Astrocyte (in vitro differentiated cells and primary cell): ENCODE measurements around the gene MAN1C1. TPM values are rescaled to one million over a fixed set of nuclear protein-coding genes. Genes with fewer than 3 reads are reported as not detected.

Experiments used
- DNase-seq: peaks from one replicate; pipeline ENCODE4 v3.0.0-alpha.2; 2010; ENCODE audit warnings: low read depth
- FAIRE-seq: peaks from 2 replicates; lab custom pipeline; 2011; peaks lifted over from hg19 to GRCh38; lab: Jason Lieb, UNC
- H2AFZ ChIP-seq: 2 replicates; pipeline ENCODE4 v1.6.0; 2012; ENCODE audit warnings: low read depth, low read length, inconsistent platforms
- H3K27ac ChIP-seq: 2 replicates; pipeline ENCODE4 v1.5.1; 2011; ENCODE audit warnings: low read depth, low read length, inconsistent platforms
- H3K27me3 ChIP-seq: 2 replicates; pipeline ENCODE4 v1.6.0; 2011; ENCODE audit warnings: low read length, inconsistent platforms; ENCODE audit not compliant: insufficient read depth
- H3K36me3 ChIP-seq: 2 replicates; pipeline ENCODE4 v1.5.1; 2011; ENCODE audit warnings: low read length, inconsistent platforms; ENCODE audit not compliant: insufficient read depth
- H3K4me1 ChIP-seq: 2 replicates; pipeline ENCODE4 v1.5.1; 2011; ENCODE audit warnings: low read length, inconsistent platforms; ENCODE audit not compliant: insufficient read depth
- H3K4me2 ChIP-seq: 2 replicates; pipeline ENCODE4 v1.6.0; 2012; ENCODE audit warnings: low read length, inconsistent platforms
- H3K4me3 ChIP-seq: 2 replicates; pipeline ENCODE4 v1.5.1; 2011; ENCODE audit warnings: low read depth, mild to moderate bottlenecking, low read length, inconsistent platforms; ENCODE audit not compliant: insufficient read depth
- H3K79me2 ChIP-seq: 2 replicates; pipeline ENCODE4 v1.6.0; 2012; ENCODE audit warnings: mild to moderate bottlenecking, low read length, inconsistent platforms; ENCODE audit not compliant: insufficient read depth
- H3K9ac ChIP-seq: 2 replicates; pipeline ENCODE4 v1.6.0; 2012; ENCODE audit warnings: mild to moderate bottlenecking, low read length, inconsistent platforms
- H3K9me3 ChIP-seq: 2 replicates; pipeline ENCODE4 v1.5.1; 2012; ENCODE audit warnings: low read depth, mild to moderate bottlenecking, low read length, inconsistent platforms; ENCODE audit not compliant: insufficient read depth
- H4K20me1 ChIP-seq: 2 replicates; pipeline ENCODE4 v1.6.0; 2012; ENCODE audit warnings: low read length, inconsistent platforms; ENCODE audit not compliant: insufficient read depth
- H3K27ac Mint-ChIP-seq: one replicate; pipeline ENCODE4 v1.8.0; 2021; ENCODE audit warnings: mild to moderate bottlenecking, mixed read lengths; ENCODE audit not compliant: unreplicated experiment
- H3K27me3 Mint-ChIP-seq: one replicate; pipeline ENCODE4 v1.8.0; 2021; ENCODE audit warnings: low read depth, mixed read lengths; ENCODE audit not compliant: unreplicated experiment
- H3K36me3 Mint-ChIP-seq: one replicate; pipeline ENCODE4 v1.8.0; 2021; ENCODE audit warnings: low read depth, mixed read lengths; ENCODE audit not compliant: unreplicated experiment
- H3K4me1 Mint-ChIP-seq: one replicate; pipeline ENCODE4 v1.8.0; 2021; ENCODE audit warnings: low read depth, mixed read lengths; ENCODE audit not compliant: unreplicated experiment
- H3K4me3 Mint-ChIP-seq: one replicate; pipeline ENCODE4 v1.8.0; 2021; ENCODE audit warnings: mild to moderate bottlenecking, moderate library complexity, mixed read lengths; ENCODE audit not compliant: unreplicated experiment
- H3K9me3 Mint-ChIP-seq: one replicate; pipeline ENCODE4 v1.8.0; 2021; ENCODE audit warnings: mild to moderate bottlenecking, mixed read lengths; ENCODE audit not compliant: unreplicated experiment
- EZH2 ChIP-seq: IDR thresholded peaks from 2 replicates; pipeline ENCODE4 v1.6.1; 2012; ENCODE audit warnings: mild to moderate bottlenecking, low read length, inconsistent platforms; ENCODE audit not compliant: insufficient read depth
- total RNA-seq: library from RNA; stranded (reverse); gene quantifications from 2 replicates; pipeline ENCODE4 v1.2.1, GENCODE V29; 2021
- TF ChIP-seq, protein P1 (sequence below): IDR thresholded peaks from 2 replicates; pipeline ENCODE4 v1.5.1; 2011; ENCODE audit warnings: low read depth, mild to moderate bottlenecking, inconsistent platforms, low read length, moderate library complexity; ENCODE audit not compliant: insufficient read depth

Gene MAN1C1
- total RNA-seq, 1 donor from 2014 or later: 0.86 TPM

DNA sequence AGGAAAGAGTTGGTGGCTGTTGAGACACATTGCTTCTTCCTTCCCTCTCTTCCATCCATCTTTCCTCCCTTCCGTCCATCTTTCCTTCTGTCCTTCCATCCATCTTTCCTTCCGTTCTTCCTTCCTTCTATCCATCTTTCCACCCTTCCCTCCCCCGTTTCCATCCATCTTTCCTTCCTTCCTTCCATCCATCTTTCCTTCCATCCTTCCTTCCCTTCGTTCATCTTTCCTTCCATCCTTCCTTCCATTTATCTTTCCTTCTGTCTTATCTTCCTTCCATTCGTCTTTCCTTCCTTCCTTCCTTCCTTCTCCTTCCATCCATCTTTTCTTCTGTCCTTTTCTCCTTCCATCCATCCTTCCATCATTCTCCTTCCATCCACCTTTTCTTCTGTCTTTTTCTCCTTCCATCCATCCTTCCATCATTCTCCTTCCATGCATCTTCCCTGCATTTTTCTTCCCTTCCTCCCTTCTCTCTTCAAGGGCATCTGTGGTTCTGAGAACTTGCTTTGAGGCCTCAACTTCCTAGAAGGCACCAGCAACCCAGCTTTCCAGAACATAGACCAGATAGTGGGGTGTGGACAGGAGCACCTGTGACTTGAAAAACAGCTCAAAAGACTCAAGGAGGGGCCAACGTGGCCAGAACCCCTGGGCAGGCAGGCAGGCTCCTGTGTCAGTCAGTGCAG is 134.5 kb downstream of the MAN1C1 start:
- H3K27ac ChIP-seq: no peak overlapping the region
- Mint-ChIP-seq H3K36me3 (peaks cover 2% of the 10 kb centered on the region), H3K27me3 (peaks cover 63% of the 10 kb centered on the region), H3K4me3 (no peak overlapping the region), H3K27ac (no peak overlapping the region), H3K4me1 (no peaks in the 10 kb centered on the region), H3K9me3 (peaks cover 9% of the 10 kb centered on the region)
- FAIRE-seq: no peak
- TF ChIP-seq, protein P1, sequence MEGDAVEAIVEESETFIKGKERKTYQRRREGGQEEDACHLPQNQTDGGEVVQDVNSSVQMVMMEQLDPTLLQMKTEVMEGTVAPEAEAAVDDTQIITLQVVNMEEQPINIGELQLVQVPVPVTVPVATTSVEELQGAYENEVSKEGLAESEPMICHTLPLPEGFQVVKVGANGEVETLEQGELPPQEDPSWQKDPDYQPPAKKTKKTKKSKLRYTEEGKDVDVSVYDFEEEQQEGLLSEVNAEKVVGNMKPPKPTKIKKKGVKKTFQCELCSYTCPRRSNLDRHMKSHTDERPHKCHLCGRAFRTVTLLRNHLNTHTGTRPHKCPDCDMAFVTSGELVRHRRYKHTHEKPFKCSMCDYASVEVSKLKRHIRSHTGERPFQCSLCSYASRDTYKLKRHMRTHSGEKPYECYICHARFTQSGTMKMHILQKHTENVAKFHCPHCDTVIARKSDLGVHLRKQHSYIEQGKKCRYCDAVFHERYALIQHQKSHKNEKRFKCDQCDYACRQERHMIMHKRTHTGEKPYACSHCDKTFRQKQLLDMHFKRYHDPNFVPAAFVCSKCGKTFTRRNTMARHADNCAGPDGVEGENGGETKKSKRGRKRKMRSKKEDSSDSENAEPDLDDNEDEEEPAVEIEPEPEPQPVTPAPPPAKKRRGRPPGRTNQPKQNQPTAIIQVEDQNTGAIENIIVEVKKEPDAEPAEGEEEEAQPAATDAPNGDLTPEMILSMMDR: no peak
- TF ChIP-seq EZH2: no peak
- no peaks in the 10 kb centered on the region for H3K36me3 ChIP-seq
- H4K20me1 ChIP-seq: no peaks in the 10 kb centered on the region
- H2AFZ ChIP-seq: no peak overlapping the region
- no peak for DNase-seq
- H3K27me3 ChIP-seq: peaks cover 18% of the 10 kb centered on the region
- no peaks in the 10 kb centered on the region for H3K79me2 ChIP-seq
- H3K9me3 ChIP-seq: no peaks in the 10 kb centered on the region
- no peak overlapping the region for H3K4me2 ChIP-seq
- no peak overlapping the region for H3K9ac ChIP-seq
- no peaks in the 10 kb centered on the region for H3K4me1 ChIP-seq
- no peak overlapping the region for H3K4me3 ChIP-seq

DNA sequence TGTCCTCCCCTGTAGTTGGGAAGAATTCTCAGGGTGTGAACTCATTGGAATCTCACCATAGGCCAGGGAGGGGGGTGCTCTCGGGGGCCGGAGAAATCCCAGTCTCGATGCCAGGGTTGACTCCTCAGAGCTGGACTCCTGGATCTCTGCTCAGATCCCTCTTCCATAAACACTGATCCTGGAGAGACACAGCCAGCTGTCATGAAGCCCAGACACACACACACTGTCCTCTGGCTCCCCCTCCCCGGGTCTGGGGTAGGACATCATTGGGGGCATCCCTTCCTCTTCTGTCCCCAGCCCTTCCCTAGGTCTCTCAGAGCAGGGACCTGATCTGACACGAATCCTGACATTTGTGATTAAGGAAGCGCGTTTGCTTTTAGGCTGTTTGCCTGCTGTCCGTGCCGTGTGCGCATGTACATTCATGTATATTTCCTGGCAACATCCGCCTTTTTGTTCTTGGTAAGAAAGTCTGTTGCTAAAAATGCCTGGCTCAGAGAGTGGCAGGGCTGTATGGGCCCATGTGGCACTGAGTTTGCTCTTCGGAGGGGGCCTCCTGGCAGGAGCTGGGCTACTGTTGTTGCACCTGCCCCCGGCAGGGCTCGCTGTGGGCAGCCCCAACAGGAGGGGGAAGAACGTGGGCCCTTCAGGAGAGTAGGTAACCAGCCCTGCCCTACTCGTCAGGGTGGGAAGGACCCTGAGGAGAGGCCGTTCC is 138.0 kb downstream of the MAN1C1 start:
- Histone ChIP-seq H4K20me1 (no peaks in the 10 kb centered on the region), H3K79me2 (no peaks in the 10 kb centered on the region), H3K4me1 (no peaks in the 10 kb centered on the region), H3K4me3 (no peak overlapping the region), H3K27ac (no peak overlapping the region), H2AFZ (no peak overlapping the region), H3K9me3 (no peaks in the 10 kb centered on the region), H3K27me3 (peaks cover 28% of the 10 kb centered on the region), H3K36me3 (no peaks in the 10 kb centered on the region), H3K4me2 (no peak overlapping the region), H3K9ac (no peak overlapping the region)
- no peak for DNase-seq
- no peak for FAIRE-seq
- Mint-ChIP-seq H3K36me3 (peaks cover 2% of the 10 kb centered on the region), H3K4me1 (no peaks in the 10 kb centered on the region), H3K27ac (no peak overlapping the region), H3K9me3 (peaks cover 9% of the 10 kb centered on the region), H3K27me3 (peaks cover 78% of the 10 kb centered on the region), H3K4me3 (no peak overlapping the region)
- no peak for TF ChIP-seq EZH2
- TF ChIP-seq, protein P1: no peak
